Endothelial cell (in vitro differentiated cells): ENCODE data around the gene CHRDL2. TPM values are rescaled to one million over a fixed set of nuclear protein-coding genes. Genes with fewer than 3 reads are reported as not detected.

Experiments used
- DNase-seq: peaks from one replicate; pipeline ENCODE4 v3.0.0; 2021; ENCODE audit warnings: low spot score
- H3K27ac Mint-ChIP-seq: one replicate; pipeline ENCODE4 v1.8.0; 2021; ENCODE audit warnings: mixed read lengths, inconsistent platforms; ENCODE audit not compliant: unreplicated experiment
- H3K27me3 Mint-ChIP-seq: one replicate; pipeline ENCODE4 v1.8.0; 2021; ENCODE audit warnings: mild to moderate bottlenecking, moderate library complexity, mixed read lengths, inconsistent platforms; ENCODE audit not compliant: unreplicated experiment
- H3K36me3 Mint-ChIP-seq: one replicate; pipeline ENCODE4 v1.8.0; 2021; ENCODE audit warnings: mild to moderate bottlenecking, low read depth, mixed read lengths, inconsistent platforms; ENCODE audit not compliant: unreplicated experiment
- H3K4me1 Mint-ChIP-seq: one replicate; pipeline ENCODE4 v1.8.0; 2021; ENCODE audit warnings: mild to moderate bottlenecking, mixed read lengths, inconsistent platforms; ENCODE audit not compliant: unreplicated experiment
- H3K4me3 Mint-ChIP-seq: one replicate; pipeline ENCODE4 v1.8.0; 2021; ENCODE audit warnings: mild to moderate bottlenecking, mixed read lengths, inconsistent platforms; ENCODE audit not compliant: unreplicated experiment
- H3K9me3 Mint-ChIP-seq: one replicate; pipeline ENCODE4 v1.8.0; 2021; ENCODE audit warnings: mixed read lengths, inconsistent platforms; ENCODE audit not compliant: unreplicated experiment
- total RNA-seq: library from RNA; stranded (reverse); fragmentation: NEBNext Ultra II Directional; extraction: Animal tissue kit (Norgen Biotek cat#: 25700); gene quantifications from one replicate; pipeline ENCODE4 v1.2.1, GENCODE V29; 2021; ENCODE audit not compliant: unreplicated experiment
- TF ChIP-seq, protein P1 (sequence below): fragments of 200-600 bp; sonication (generic); IDR thresholded peaks from one replicate; pipeline ENCODE4 v1.5.0; 2021; ENCODE audit warnings: antibody characterized with exemption; ENCODE audit not compliant: unreplicated experiment

Gene CHRDL2
- total RNA-seq, 1 donor from 2014 or later = 0.21 TPM

- TF ChIP-seq, protein P1, sequence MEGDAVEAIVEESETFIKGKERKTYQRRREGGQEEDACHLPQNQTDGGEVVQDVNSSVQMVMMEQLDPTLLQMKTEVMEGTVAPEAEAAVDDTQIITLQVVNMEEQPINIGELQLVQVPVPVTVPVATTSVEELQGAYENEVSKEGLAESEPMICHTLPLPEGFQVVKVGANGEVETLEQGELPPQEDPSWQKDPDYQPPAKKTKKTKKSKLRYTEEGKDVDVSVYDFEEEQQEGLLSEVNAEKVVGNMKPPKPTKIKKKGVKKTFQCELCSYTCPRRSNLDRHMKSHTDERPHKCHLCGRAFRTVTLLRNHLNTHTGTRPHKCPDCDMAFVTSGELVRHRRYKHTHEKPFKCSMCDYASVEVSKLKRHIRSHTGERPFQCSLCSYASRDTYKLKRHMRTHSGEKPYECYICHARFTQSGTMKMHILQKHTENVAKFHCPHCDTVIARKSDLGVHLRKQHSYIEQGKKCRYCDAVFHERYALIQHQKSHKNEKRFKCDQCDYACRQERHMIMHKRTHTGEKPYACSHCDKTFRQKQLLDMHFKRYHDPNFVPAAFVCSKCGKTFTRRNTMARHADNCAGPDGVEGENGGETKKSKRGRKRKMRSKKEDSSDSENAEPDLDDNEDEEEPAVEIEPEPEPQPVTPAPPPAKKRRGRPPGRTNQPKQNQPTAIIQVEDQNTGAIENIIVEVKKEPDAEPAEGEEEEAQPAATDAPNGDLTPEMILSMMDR = no peak
- Mint-ChIP-seq H3K36me3 (no peaks in the 10 kb centered on the region), H3K9me3 (no peaks in the 10 kb centered on the region), H3K4me3 (no peak overlapping the region), H3K27me3 (peaks cover 8% of the 10 kb centered on the region), H3K4me1 (peaks cover 25% of the 10 kb centered on the region), H3K27ac (no peak overlapping the region)
- DNase-seq = no peak
These were observed 37.7 kb downstream of the CHRDL2 start for GRCh38 chr11:74693531-74693930.

GRCh38 chr11:74691755-74692154 is 39.5 kb downstream of the CHRDL2 start:
- Mint-ChIP-seq H3K9me3 (no peaks in the 10 kb centered on the region), H3K4me3 (no peak overlapping the region), H3K27me3 (peaks cover 5% of the 10 kb centered on the region), H3K36me3 (no peaks in the 10 kb centered on the region), H3K27ac (no peak overlapping the region), H3K4me1 (peaks cover 14% of the 10 kb centered on the region)
- TF ChIP-seq, protein P1 = no peak
- no peak for DNase-seq

GRCh38 chr11:74689666-74690065 is 41.6 kb downstream of the CHRDL2 start:
- Mint-ChIP-seq H3K27ac (no peak overlapping the region), H3K9me3 (no peaks in the 10 kb centered on the region), H3K36me3 (no peaks in the 10 kb centered on the region), H3K27me3 (peaks cover 4% of the 10 kb centered on the region), H3K4me1 (peaks cover 13% of the 10 kb centered on the region), H3K4me3 (no peak overlapping the region)
- TF ChIP-seq, protein P1 = no peak
- no peak for DNase-seq

GRCh38 chr11:74687237-74688023 is 43.8 kb downstream of the CHRDL2 start:
- no peaks in the 10 kb centered on the region for H3K9me3 Mint-ChIP-seq

GRCh38 chr11:74686792-74687191 is 44.4 kb downstream of the CHRDL2 start:
- Mint-ChIP-seq H3K9me3 (no peaks in the 10 kb centered on the region), H3K27me3 (peaks cover 8% of the 10 kb centered on the region), H3K36me3 (no peaks in the 10 kb centered on the region), H3K27ac (no peak overlapping the region), H3K4me3 (no peak overlapping the region), H3K4me1 (peaks cover 5% of the 10 kb centered on the region)
- TF ChIP-seq, protein P1 = no peak
- no peak for DNase-seq

More at GRCh38 chr11:74687237-74688023, 43.8 kb downstream of the CHRDL2 start:
- no peak for DNase-seq
- Mint-ChIP-seq H3K4me3 (no peak overlapping the region), H3K27me3 (peaks cover 8% of the 10 kb centered on the region), H3K36me3 (no peaks in the 10 kb centered on the region), H3K27ac (no peak overlapping the region), H3K4me1 (peaks cover 5% of the 10 kb centered on the region)
- TF ChIP-seq, protein P1 = no peak
